Measurements from ENCODE around the gene VAC14. TPM values are rescaled to one million over a fixed set of nuclear protein-coding genes. Genes with fewer than 3 reads are reported as not detected.

Gene VAC14
- total RNA-seq, 4 donors from 2014 or later, result 43.4 to 69.4 (median 63.1) TPM

GRCh38 chr16:70701596-70701995 is 99.4 kb downstream of the VAC14 start:
- TF ChIP-seq CTCF (IDR thresholded peaks at IDR 0.05) (no peak), POLR2A (IDR thresholded peaks at IDR 0.05) (no peak)
- intact Hi-C loops (cut with DNase I), result no loop called here
- Histone ChIP-seq H3K4me1 (peaks cover 15 to 61% of the 10 kb centered on the region in 2 donors), H3K36me3 (peaks cover 0 to 4% of the 10 kb centered on the region in 2 donors), H3K4me3 (replicated peaks in 1 of 3) (no peak overlapping the region), H3K27me3 (no peaks in the 10 kb centered on the region), H3K9me3 (no peaks in the 10 kb centered on the region), H3K27ac (peak overlapping the region in 1 of 3 donors; percentile 17)
- 84 to 87% methylated on average over 9 of the region's 9 CpGs for WGBS, 2 donors
- DNase-seq, result no peak

- Histone ChIP-seq H3K9me3 (no peaks in the 10 kb centered on the region), H3K27ac (peak overlapping the region; percentile 17 to 61 (median 60)), H3K4me3 (replicated peaks in 1 of 3) (no peak overlapping the region), H3K4me1 (peaks cover 15 to 61% of the 10 kb centered on the region in 2 donors), H3K36me3 (peaks cover 0 to 4% of the 10 kb centered on the region in 2 donors), H3K27me3 (no peaks in the 10 kb centered on the region)
- intact Hi-C loops (cut with DNase I), result no loop called here
- WGBS, 2 donors, result 79 to 93% methylated on average over 3 of the region's 3 CpGs
- no peak for TF ChIP-seq CTCF (IDR thresholded peaks at IDR 0.05)
- no peak for TF ChIP-seq POLR2A (IDR thresholded peaks at IDR 0.05)
- no peak for DNase-seq
These were observed 99.9 kb downstream of the VAC14 start for GRCh38 chr16:70701036-70701435.

- intact Hi-C loops (cut with DNase I), result no loop called here
- TF ChIP-seq POLR2A (IDR thresholded peaks at IDR 0.05) (no peak), CTCF (IDR thresholded peaks at IDR 0.05) (peak in 1 of 6 experiments; percentile 9)
- peak; percentile 91 for DNase-seq
- H3K27ac ChIP-seq, result peak overlapping the region; percentile 17 to 61 (median 60)
- H3K4me3 ChIP-seq (replicated peaks in 1 of 3), result no peak overlapping the region
- H3K9me3 ChIP-seq, result no peaks in the 10 kb centered on the region
- no peaks in the 10 kb centered on the region for H3K27me3 ChIP-seq
- peaks cover 15 to 66% of the 10 kb centered on the region in 2 donors for H3K4me1 ChIP-seq
- H3K36me3 ChIP-seq, result peaks cover 0 to 4% of the 10 kb centered on the region in 2 donors
- 48 to 58% methylated on average over 22 to 30 of the region's 30 CpGs for WGBS, 2 donors
These were observed 100.6 kb downstream of the VAC14 start for GRCh38 chr16:70700101-70701020.

- TF ChIP-seq POLR2A (IDR thresholded peaks at IDR 0.05) (no peak), CTCF (IDR thresholded peaks at IDR 0.05) (no peak)
- WGBS, 2 donors, result 95 to 97% methylated on average over 14 to 17 of the region's 17 CpGs
- peaks cover 15 to 68% of the 10 kb centered on the region in 2 donors for H3K4me1 ChIP-seq
- no peak overlapping the region for H3K4me3 ChIP-seq (replicated peaks in 1 of 3)
- intact Hi-C loops (cut with DNase I), result no loop called here
- H3K27me3 ChIP-seq, result no peaks in the 10 kb centered on the region
- no peaks in the 10 kb centered on the region for H3K9me3 ChIP-seq
- DNase-seq, result no peak
- peak overlapping the region in 1 of 3 donors; percentile 61 for H3K27ac ChIP-seq
- peaks cover 0 to 4% of the 10 kb centered on the region in 2 donors for H3K36me3 ChIP-seq
These were observed 101.3 kb downstream of the VAC14 start for GRCh38 chr16:70699696-70700095.

GRCh38 chr16:70698901-70699300 is 102.1 kb downstream of the VAC14 start:
- DNase-seq, result no peak
- no peak overlapping the region for H3K27ac ChIP-seq
- peaks cover 15 to 66% of the 10 kb centered on the region in 2 donors for H3K4me1 ChIP-seq
- intact Hi-C loops (cut with DNase I), result no loop called here
- H3K36me3 ChIP-seq, result peaks cover 0 to 4% of the 10 kb centered on the region in 2 donors
- WGBS, 2 donors, result 82 to 92% methylated on average over 6 to 9 of the region's 10 CpGs
- no peaks in the 10 kb centered on the region for H3K27me3 ChIP-seq
- H3K9me3 ChIP-seq, result no peaks in the 10 kb centered on the region
- TF ChIP-seq CTCF (IDR thresholded peaks at IDR 0.05) (no peak), POLR2A (IDR thresholded peaks at IDR 0.05) (no peak)
- no peak overlapping the region for H3K4me3 ChIP-seq (replicated peaks in 1 of 3)
